DND-41 (cell line): ENCODE data around the gene DCDC1.

Source experiments
- EZH2 ChIP-seq: IDR thresholded peaks from 3 replicates; pipeline ENCODE4 v1.6.1; 2012; ENCODE audit warnings: borderline replicate concordance, low read depth, mild to moderate bottlenecking, moderate library complexity, low read length, inconsistent platforms; ENCODE audit not compliant: severe bottlenecking
- TF ChIP-seq, protein P1 (sequence below): IDR thresholded peaks from 2 replicates; pipeline ENCODE4 v1.5.1; 2012; ENCODE audit warnings: borderline replicate concordance, low read length, moderate library complexity, mild to moderate bottlenecking; ENCODE audit not compliant: poor library complexity, severe bottlenecking; ENCODE audit errors: extremely low read depth

GRCh38 chr11:30859669-30860068, 509.9 kb downstream of the DCDC1 start:
- TF ChIP-seq, protein P1, sequence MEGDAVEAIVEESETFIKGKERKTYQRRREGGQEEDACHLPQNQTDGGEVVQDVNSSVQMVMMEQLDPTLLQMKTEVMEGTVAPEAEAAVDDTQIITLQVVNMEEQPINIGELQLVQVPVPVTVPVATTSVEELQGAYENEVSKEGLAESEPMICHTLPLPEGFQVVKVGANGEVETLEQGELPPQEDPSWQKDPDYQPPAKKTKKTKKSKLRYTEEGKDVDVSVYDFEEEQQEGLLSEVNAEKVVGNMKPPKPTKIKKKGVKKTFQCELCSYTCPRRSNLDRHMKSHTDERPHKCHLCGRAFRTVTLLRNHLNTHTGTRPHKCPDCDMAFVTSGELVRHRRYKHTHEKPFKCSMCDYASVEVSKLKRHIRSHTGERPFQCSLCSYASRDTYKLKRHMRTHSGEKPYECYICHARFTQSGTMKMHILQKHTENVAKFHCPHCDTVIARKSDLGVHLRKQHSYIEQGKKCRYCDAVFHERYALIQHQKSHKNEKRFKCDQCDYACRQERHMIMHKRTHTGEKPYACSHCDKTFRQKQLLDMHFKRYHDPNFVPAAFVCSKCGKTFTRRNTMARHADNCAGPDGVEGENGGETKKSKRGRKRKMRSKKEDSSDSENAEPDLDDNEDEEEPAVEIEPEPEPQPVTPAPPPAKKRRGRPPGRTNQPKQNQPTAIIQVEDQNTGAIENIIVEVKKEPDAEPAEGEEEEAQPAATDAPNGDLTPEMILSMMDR = no peak
- TF ChIP-seq EZH2 = no peak
